ENCODE data around the gene SCAMP4.
"Not testable (repeated sequence)": the region's sequence is repeated elsewhere in the genome, so short reads cannot be mapped to it uniquely, and the experiment has no call there.

GRCh38 chr19:1877280-1877660 lies 27.9 kb upstream of the SCAMP4 start:
- TF ChIP-seq CTCF (IDR thresholded peaks at IDR 0.05; ENCODE audit: poor library complexity); EZH2 (IDR thresholded peaks at IDR 0.05; ENCODE audit: borderline replicate concordance): not testable (repeated sequence)

Data from hepatocyte (in vitro differentiated cells).